DND-41 (cell line): ENCODE measurements around the gene GNPAT.

ENCODE experiments used
- ATAC-seq: fragments of 200-7000 bp; cut with Tn5 transposase; 3 replicates; pipeline ENCODE4 v1.9.1; 2021; ENCODE audit warnings: low read depth; ENCODE audit not compliant: insufficient read depth
- DNase-seq: peaks from one replicate; pipeline ENCODE4 v3.0.0-alpha.2; 2020
- H2AFZ ChIP-seq: 2 replicates; pipeline ENCODE4 v1.6.0; 2012; ENCODE audit warnings: low read depth, low read length
- H3K27ac ChIP-seq: 2 replicates; pipeline ENCODE4 v1.5.1; 2012; ENCODE audit warnings: low read length, inconsistent platforms
- H3K27me3 ChIP-seq: fragments of 200-600 bp; sonication (generic); 2 replicates; pipeline ENCODE4 v1.6.0; 2012; ENCODE audit warnings: low read length, mild to moderate bottlenecking, inconsistent platforms; ENCODE audit not compliant: insufficient read depth, poor library complexity
- H3K36me3 ChIP-seq: 2 replicates; pipeline ENCODE4 v1.5.1; 2012; ENCODE audit warnings: low read length, inconsistent platforms; ENCODE audit not compliant: insufficient read depth
- H3K4me1 ChIP-seq: 2 replicates; pipeline ENCODE4 v1.5.1; 2012; ENCODE audit warnings: mild to moderate bottlenecking, low read length; ENCODE audit not compliant: insufficient read depth
- H3K4me2 ChIP-seq: 2 replicates; pipeline ENCODE4 v1.6.0; 2012; ENCODE audit warnings: mild to moderate bottlenecking, moderate library complexity, low read length, inconsistent platforms; ENCODE audit not compliant: insufficient read depth
- H3K4me3 ChIP-seq, 2 experiments: fragments of 200-600 bp in 1 of 2; shearing (Covaris generic) in 1 of 2; 2 replicates each; pipeline ENCODE4 v1.5.1; 2012 to 2016; ENCODE audit warnings: inconsistent platforms in 2 of 2, low read length in 2 of 2, mild to moderate bottlenecking in 2 of 2, low read depth in 1 of 2, moderate library complexity in 1 of 2
- H3K79me2 ChIP-seq: 2 replicates; pipeline ENCODE4 v1.6.0; 2012; ENCODE audit warnings: low read length, inconsistent platforms; ENCODE audit not compliant: insufficient read depth
- H3K9ac ChIP-seq: 2 replicates; pipeline ENCODE4 v1.6.0; 2012; ENCODE audit warnings: low read depth, mild to moderate bottlenecking, inconsistent platforms, low read length, moderate library complexity
- H3K9me3 ChIP-seq: 2 replicates; pipeline ENCODE4 v1.5.1; 2012; ENCODE audit warnings: low read length, moderate library complexity, mild to moderate bottlenecking, inconsistent platforms; ENCODE audit not compliant: insufficient read depth, severe bottlenecking
- H4K20me1 ChIP-seq: 2 replicates; pipeline ENCODE4 v1.6.0; 2012; ENCODE audit warnings: low read length; ENCODE audit not compliant: insufficient read depth
- CTCF ChIP-seq: IDR thresholded peaks from 2 replicates; pipeline ENCODE4 v1.5.1; 2012; ENCODE audit warnings: borderline replicate concordance, low read length, moderate library complexity, mild to moderate bottlenecking; ENCODE audit not compliant: poor library complexity, severe bottlenecking; ENCODE audit errors: extremely low read depth
- EZH2 ChIP-seq: IDR thresholded peaks from 3 replicates; pipeline ENCODE4 v1.6.1; 2012; ENCODE audit warnings: borderline replicate concordance, low read depth, mild to moderate bottlenecking, moderate library complexity, low read length, inconsistent platforms; ENCODE audit not compliant: severe bottlenecking

The GNPAT gene

DNA sequence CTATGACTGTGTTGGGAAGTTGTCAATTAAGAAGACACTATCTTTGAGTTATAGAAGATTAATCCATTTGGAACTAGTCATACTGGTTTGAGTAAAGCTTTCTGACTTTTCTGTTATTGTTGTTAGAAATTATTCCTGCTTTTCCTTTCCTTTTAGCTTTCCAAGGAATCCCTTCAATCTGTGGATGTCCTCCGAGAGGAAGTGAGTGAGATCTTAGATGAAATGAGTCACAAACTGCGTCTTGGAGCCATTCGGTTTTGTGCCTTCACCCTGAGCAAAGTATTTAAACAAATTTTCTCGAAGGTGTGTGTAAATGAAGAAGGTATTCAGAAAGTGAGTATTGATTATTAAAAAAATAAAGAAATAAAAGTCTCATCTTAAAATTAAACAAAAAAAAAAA lies 19.3 kb downstream of the GNPAT start:
- Histone ChIP-seq H3K9ac (no peak overlapping the region), H3K4me3 (no peak overlapping the region), H3K4me1 (no peaks in the 10 kb centered on the region), H3K79me2 (no peaks in the 10 kb centered on the region), H3K27me3 (no peaks in the 10 kb centered on the region), H3K36me3 (peaks cover 72% of the 10 kb centered on the region), H4K20me1 (0 out of 2 replicates have a peak, but pooled peaks cover 5% of the 10 kb centered on the region), H3K9me3 (no peaks in the 10 kb centered on the region), H3K4me2 (no peak overlapping the region), H2AFZ (no peak overlapping the region), H3K27ac (no peak overlapping the region)
- no peak for TF ChIP-seq CTCF
- no peak for TF ChIP-seq EZH2
- ATAC-seq = no peak
- no peak for DNase-seq

- H3K4me3 ChIP-seq = no peak overlapping the region
- no peaks in the 10 kb centered on the region for H3K9me3 ChIP-seq
- peaks cover 78% of the 10 kb centered on the region for H3K36me3 ChIP-seq
- no peak for ATAC-seq
- H2AFZ ChIP-seq = no peak overlapping the region
- H4K20me1 ChIP-seq = no peaks in the 10 kb centered on the region
- H3K27me3 ChIP-seq = no peaks in the 10 kb centered on the region
- H3K4me1 ChIP-seq = no peaks in the 10 kb centered on the region
- TF ChIP-seq EZH2 (no peak), CTCF (no peak)
- no peak overlapping the region for H3K27ac ChIP-seq
- no peak overlapping the region for H3K9ac ChIP-seq
- H3K4me2 ChIP-seq = no peak overlapping the region
- H3K79me2 ChIP-seq = no peaks in the 10 kb centered on the region
- DNase-seq = no peak
Observed at GRCh38 chr1:231264642-231265041, 23.6 kb downstream of the GNPAT start.

GRCh38 chr1:231265379-231265778 lies 24.4 kb downstream of the GNPAT start:
- Histone ChIP-seq H3K4me3 (no peak overlapping the region), H4K20me1 (no peaks in the 10 kb centered on the region), H3K27me3 (no peaks in the 10 kb centered on the region), H3K9me3 (no peaks in the 10 kb centered on the region), H3K4me1 (no peaks in the 10 kb centered on the region), H3K4me2 (no peak overlapping the region), H3K9ac (no peak overlapping the region), H3K27ac (no peak overlapping the region), H3K79me2 (no peaks in the 10 kb centered on the region), H2AFZ (no peak overlapping the region), H3K36me3 (peaks cover 79% of the 10 kb centered on the region)
- no peak for ATAC-seq
- no peak for DNase-seq
- TF ChIP-seq EZH2 = no peak
- TF ChIP-seq CTCF = no peak

- ATAC-seq (no peak), DNase-seq (no peak)
- Histone ChIP-seq H3K36me3 (peaks cover 80% of the 10 kb centered on the region), H3K27me3 (no peaks in the 10 kb centered on the region), H4K20me1 (no peaks in the 10 kb centered on the region), H3K9me3 (no peaks in the 10 kb centered on the region), H3K4me1 (no peaks in the 10 kb centered on the region), H3K4me3 (no peak overlapping the region), H3K9ac (no peak overlapping the region), H3K4me2 (no peak overlapping the region), H2AFZ (no peak overlapping the region), H3K27ac (no peak overlapping the region), H3K79me2 (no peaks in the 10 kb centered on the region)
- no peak for TF ChIP-seq EZH2
- TF ChIP-seq CTCF = no peak
Observed at GRCh38 chr1:231266811-231267322, 25.9 kb downstream of the GNPAT start.
